GM10266 (cell line): ENCODE results near the gene HDAC4.

Experiments used
- DNase-seq: peaks from one replicate; pipeline ENCODE4 v3.0.0; 2012; ENCODE audit errors: extremely low spot score
- CTCF ChIP-seq: IDR thresholded peaks from 2 replicates; pipeline ENCODE4 v1.5.1; 2012; ENCODE audit warnings: mild to moderate bottlenecking, low read depth; ENCODE audit not compliant: control insufficient read depth, insufficient read depth; ENCODE audit errors: missing control alignments

HDAC4 gene

GRCh38 chr2:239240414-239240881 lies 160.4 kb downstream of the HDAC4 start:
- TF ChIP-seq CTCF, result no peak
- DNase-seq, result no peak

GRCh38 chr2:239239607-239240413 lies 161.0 kb downstream of the HDAC4 start:
- TF ChIP-seq CTCF, result no peak
- no peak for DNase-seq

- TF ChIP-seq CTCF, result no peak
- no peak for DNase-seq
Observed at GRCh38 chr2:239238839-239239606, 161.8 kb downstream of the HDAC4 start.

- TF ChIP-seq CTCF, result no peak
- no peak for DNase-seq
Observed at GRCh38 chr2:239238381-239238780, 162.4 kb downstream of the HDAC4 start.

GRCh38 chr2:239236808-239237205 lies 164.0 kb downstream of the HDAC4 start:
- no peak for DNase-seq

GRCh38 chr2:239236043-239236807 lies 164.6 kb downstream of the HDAC4 start:
- no peak for DNase-seq
- TF ChIP-seq CTCF, result no peak

More at GRCh38 chr2:239236808-239237205, 164.0 kb downstream of the HDAC4 start:
- TF ChIP-seq CTCF, result no peak
